ENCODE measurements around the gene PROX1.

The PROX1 gene

GRCh38 chr1:213987927-213988506, at the start of gene PROX1:
Gene PROX1 (plus strand): TSS chr1:213987973. CDS start chr1:213996536, 8,563 bp downstream.
- peak within 1 kb of the TSS; percentile 33; the same call in 1 of the 2 replicates for H3K9ac ChIP-seq
- H3K36me3 ChIP-seq (ENCODE audit: insufficient read depth), result no peaks in the 10 kb centered on the region
- TF ChIP-seq CTCF (conservative IDR thresholded peaks at IDR 0.05; ENCODE audit: low read depth, low read length), result no peak
- H3K4me3 ChIP-seq (IDR thresholded peaks at IDR 0.05; ENCODE audit: insufficient read depth, low read depth, low read length), result peak within 1 kb of the TSS; percentile 84
- no peaks in the 10 kb centered on the region for H3K79me2 ChIP-seq (ENCODE audit: insufficient read depth, low read depth)
- H3K4me1 ChIP-seq (ENCODE audit: low read depth, poor library complexity, severe bottlenecking), result peaks cover 6% of the 10 kb centered on the region
- peak within 1 kb of the TSS; percentile 98 for H2AFZ ChIP-seq (ENCODE audit: low read depth)
- peak within 1 kb of the TSS; percentile 96 for H3K4me2 ChIP-seq
- H3K27me3 ChIP-seq (ENCODE audit: insufficient read depth, low read depth), result no peaks in the 10 kb centered on the region
- H3K27ac ChIP-seq, result peak within 1 kb of the TSS; percentile 23; the same call in 1 of the 2 replicates
- no peaks in the 10 kb centered on the region for H4K20me1 ChIP-seq (ENCODE audit: insufficient read depth)

- Histone ChIP-seq H3K4me3 (IDR thresholded peaks at IDR 0.05; ENCODE audit: insufficient read depth, low read depth, low read length) (no peak overlapping the region), H2AFZ (ENCODE audit: low read depth) (no peak overlapping the region), H3K36me3 (ENCODE audit: insufficient read depth) (no peaks in the 10 kb centered on the region), H3K79me2 (ENCODE audit: insufficient read depth, low read depth) (no peaks in the 10 kb centered on the region), H3K4me1 (ENCODE audit: low read depth, poor library complexity, severe bottlenecking) (no peaks in the 10 kb centered on the region), H3K27ac (no peak overlapping the region), H4K20me1 (ENCODE audit: insufficient read depth) (no peaks in the 10 kb centered on the region), H3K27me3 (ENCODE audit: insufficient read depth, low read depth) (no peaks in the 10 kb centered on the region), H3K9ac (no peak overlapping the region), H3K4me2 (no peak overlapping the region)
- no peak for TF ChIP-seq CTCF (conservative IDR thresholded peaks at IDR 0.05; ENCODE audit: low read depth, low read length)
Observed at GRCh38 chr1:213938776-213939175, 49.0 kb upstream of the PROX1 start.

- Histone ChIP-seq H3K79me2 (ENCODE audit: insufficient read depth, low read depth) (no peaks in the 10 kb centered on the region), H3K4me1 (ENCODE audit: low read depth, poor library complexity, severe bottlenecking) (no peaks in the 10 kb centered on the region), H3K4me2 (no peak overlapping the region), H2AFZ (ENCODE audit: low read depth) (no peak overlapping the region), H3K9ac (no peak overlapping the region), H3K4me3 (IDR thresholded peaks at IDR 0.05; ENCODE audit: insufficient read depth, low read depth, low read length) (no peak overlapping the region), H3K36me3 (ENCODE audit: insufficient read depth) (no peaks in the 10 kb centered on the region), H3K27me3 (ENCODE audit: insufficient read depth, low read depth) (no peaks in the 10 kb centered on the region), H4K20me1 (ENCODE audit: insufficient read depth) (no peaks in the 10 kb centered on the region), H3K27ac (no peak overlapping the region)
- TF ChIP-seq CTCF (conservative IDR thresholded peaks at IDR 0.05; ENCODE audit: low read depth, low read length), result no peak
Observed at GRCh38 chr1:213939888-213940287, 47.9 kb upstream of the PROX1 start.

GRCh38 chr1:213940947-213941346, 46.8 kb upstream of the PROX1 start:
- no peak overlapping the region for H3K4me3 ChIP-seq (IDR thresholded peaks at IDR 0.05; ENCODE audit: insufficient read depth, low read depth, low read length)
- H3K4me2 ChIP-seq, result no peak overlapping the region
- no peaks in the 10 kb centered on the region for H3K4me1 ChIP-seq (ENCODE audit: low read depth, poor library complexity, severe bottlenecking)
- H2AFZ ChIP-seq (ENCODE audit: low read depth), result no peak overlapping the region
- H3K9ac ChIP-seq, result no peak overlapping the region
- H3K36me3 ChIP-seq (ENCODE audit: insufficient read depth), result no peaks in the 10 kb centered on the region
- no peak overlapping the region for H3K27ac ChIP-seq
- H3K27me3 ChIP-seq (ENCODE audit: insufficient read depth, low read depth), result no peaks in the 10 kb centered on the region
- TF ChIP-seq CTCF (conservative IDR thresholded peaks at IDR 0.05; ENCODE audit: low read depth, low read length), result no peak
- no peaks in the 10 kb centered on the region for H4K20me1 ChIP-seq (ENCODE audit: insufficient read depth)
- H3K79me2 ChIP-seq (ENCODE audit: insufficient read depth, low read depth), result no peaks in the 10 kb centered on the region
